ENCODE measurements around the gene OGFOD3.

DNA sequence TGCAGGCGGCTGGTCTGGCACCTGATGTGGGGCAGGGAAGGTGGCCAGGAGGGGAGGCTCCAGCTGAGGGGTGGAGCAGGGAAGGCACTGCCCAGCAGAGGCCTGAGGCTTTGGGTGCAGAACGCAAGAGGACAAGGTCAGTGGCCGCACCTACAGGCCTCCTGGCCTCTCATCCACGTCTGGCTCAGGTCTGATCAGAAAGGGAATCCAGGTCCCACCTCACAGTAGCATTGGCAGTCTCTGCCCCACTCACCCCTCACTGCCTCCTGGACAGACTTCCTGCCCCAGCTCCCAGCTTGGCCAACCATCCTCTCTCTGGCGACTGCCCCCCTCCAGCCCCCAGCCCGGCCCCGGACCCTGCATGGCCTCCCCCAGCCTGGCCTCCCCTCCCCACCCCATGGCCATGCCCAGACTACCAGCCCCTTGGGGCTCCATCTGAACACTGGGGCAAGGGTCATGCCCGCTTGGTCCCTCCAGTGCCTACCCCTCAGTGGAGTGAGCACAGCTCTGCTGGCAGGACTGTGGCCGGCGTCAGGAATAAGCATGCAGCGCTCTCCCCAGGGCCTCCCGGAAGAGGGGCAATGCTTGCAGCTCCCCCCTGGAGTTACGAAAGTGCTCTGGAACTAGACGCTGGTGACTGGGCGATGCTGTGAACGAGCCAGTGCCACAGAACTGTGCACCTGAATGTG, 42.2 kb downstream of the OGFOD3 start:
- TF ChIP-seq POLR2A (IDR thresholded peaks at IDR 0.05) (no peak), CTCF (IDR thresholded peaks at IDR 0.05) (no peak)

All from suprapubic skin (tissue), 3 donors.